Natural killer cell (primary cell): ENCODE measurements around the gene ZNF593OS. TPM values are rescaled to one million over a fixed set of nuclear protein-coding genes. Genes with fewer than 3 reads are reported as not detected.

ENCODE experiments used
- ATAC-seq, 3 donors: fragments of 150-1000 bp in 2 of 3; fragments of 200-7000 bp in 1 of 3; cut with Tn5 transposase; 1 replicate in 1 of 3; 2 replicates in 2 of 3; pipeline ENCODE4 v1.10.0; 2021; ENCODE audit warnings: mild to moderate bottlenecking in 2 of 3, moderate library complexity in 2 of 3
- DNase-seq, 2 donors: peaks; one replicate each; pipeline versions ENCODE4 v3.0.0 to v3.0.0-alpha.2; 2013 to 2021; ENCODE audit warnings: mixed read lengths in 1 of 2
- H3K27ac ChIP-seq: one replicate; pipeline ENCODE4 v1.5.1; 2013; ENCODE audit warnings: mild to moderate bottlenecking, low read length
- H3K27me3 ChIP-seq: one replicate; pipeline ENCODE4 v1.6.1; 2013; ENCODE audit warnings: low read length; ENCODE audit not compliant: control insufficient read depth, insufficient read depth
- H3K36me3 ChIP-seq: one replicate; pipeline ENCODE4 v1.6.1; 2013; ENCODE audit warnings: low read length; ENCODE audit not compliant: control insufficient read depth, insufficient read depth
- H3K4me1 ChIP-seq: one replicate; pipeline ENCODE4 v1.6.1; 2013; ENCODE audit warnings: low read length; ENCODE audit not compliant: control insufficient read depth, insufficient read depth
- H3K4me3 ChIP-seq: one replicate; pipeline ENCODE4 v1.5.1; 2013; ENCODE audit warnings: low read length
- H3K9me3 ChIP-seq: one replicate; pipeline ENCODE4 v1.6.1; 2013; ENCODE audit warnings: low read length; ENCODE audit not compliant: control insufficient read depth, insufficient read depth
- H3K27ac Mint-ChIP-seq, 2 donors: one replicate each; pipeline ENCODE4 v1.8.0; 2022; ENCODE audit warnings: mild to moderate bottlenecking in 2 of 2, mixed read lengths in 2 of 2, moderate library complexity in 1 of 2
- H3K27me3 Mint-ChIP-seq, 2 donors: one replicate each; pipeline ENCODE4 v1.8.0; 2022; ENCODE audit warnings: low read depth in 2 of 2, mixed read lengths in 2 of 2
- H3K36me3 Mint-ChIP-seq: one replicate; pipeline ENCODE4 v1.8.0; 2022; ENCODE audit warnings: mixed read lengths
- H3K4me1 Mint-ChIP-seq, 2 donors: one replicate each; pipeline ENCODE4 v1.8.0; 2022; ENCODE audit warnings: mixed read lengths in 2 of 2
- H3K4me3 Mint-ChIP-seq: one replicate; pipeline ENCODE4 v1.8.0; 2022; ENCODE audit warnings: mild to moderate bottlenecking, moderate library complexity, mixed read lengths
- H3K9me3 Mint-ChIP-seq, 2 donors: one replicate each; pipeline ENCODE4 v1.8.0; 2022; ENCODE audit warnings: mixed read lengths in 2 of 2
- CTCF ChIP-seq: fragments of 200-600 bp; IDR thresholded peaks from one replicate; pipeline ENCODE4 v1.8.0; 2022; ENCODE audit warnings: antibody characterized with exemption
- WGBS: methylation state at CpG from one replicate; pipeline ENCODE4 v1.1.7; 2013; ENCODE audit warnings: missing lambda C conversion rate; ENCODE audit not compliant: insufficient coverage; 5-methylcytosine and 5-hydroxymethylcytosine counted together
- intact Hi-C: fragments of 100-400 bp; cut with micrococcal nuclease; formaldehyde crosslinking; loops from one replicate; pipeline ENCODE4 v1.14.2; 2022
- total RNA-seq, 4 donors: library from RNA; stranded (reverse); fragments of 120-200 nt in 1 of 4; gene quantifications; one replicate each; pipeline versions ENCODE4 v1.2.3 to v1.2.4, GENCODE V29; 2013 to 2022

ZNF593OS gene
- total RNA-seq, 3 donors from 2014 or later (not counting 1 experiment from before 2014, with no cell fraction given) = not detected

GRCh38 chr1:26122988-26123973, 48.4 kb downstream of the ZNF593OS start:
- Mint-ChIP-seq H3K27me3 (peaks cover 13 to 18% of the 10 kb centered on the region in 2 donors), H3K9me3 (no peaks in the 10 kb centered on the region), H3K36me3 (no peaks in the 10 kb centered on the region), H3K4me1 (peaks cover 27 to 32% of the 10 kb centered on the region in 2 donors), H3K4me3 (no peak overlapping the region), H3K27ac (no peak overlapping the region)
- ATAC-seq = no peak
- peaks cover 15% of the 10 kb centered on the region for H3K4me1 ChIP-seq
- peaks cover 8% of the 10 kb centered on the region for H3K27me3 ChIP-seq
- TF ChIP-seq CTCF = no peak
- H3K27ac ChIP-seq = no peak overlapping the region
- H3K36me3 ChIP-seq = peaks cover 14% of the 10 kb centered on the region
- 82% methylated on average over 3 of the region's 7 CpGs for WGBS
- peak in 1 of 2 donors; percentile 28 for DNase-seq
- H3K9me3 ChIP-seq = no peaks in the 10 kb centered on the region
- no peak overlapping the region for H3K4me3 ChIP-seq
- intact Hi-C loops = no loop called here

GRCh38 chr1:26121854-26122773, 49.5 kb downstream of the ZNF593OS start:
- no peak overlapping the region for H3K27ac ChIP-seq
- H3K4me3 Mint-ChIP-seq = no peak overlapping the region
- intact Hi-C loops = no loop called here

GRCh38 chr1:26119892-26120608, 51.6 kb downstream of the ZNF593OS start:
- intact Hi-C loops = loop anchor here (10.0 kb wide), 1 partner anchor 425 kb away; no protein-coding TSS in a partner anchor
- WGBS = 74% methylated on average over 7 of the region's 9 CpGs
- no peak overlapping the region for H3K27ac ChIP-seq

More at GRCh38 chr1:26121854-26122773, 49.5 kb downstream of the ZNF593OS start:
- peaks cover 16 to 22% of the 10 kb centered on the region in 2 donors for H3K4me1 Mint-ChIP-seq
- no peak for DNase-seq
- no peak overlapping the region for H3K4me3 ChIP-seq
- 88% methylated on average over 7 of the region's 8 CpGs for WGBS
- no peak overlapping the region for H3K27ac Mint-ChIP-seq
- H3K27me3 ChIP-seq = no peaks in the 10 kb centered on the region
- no peak for TF ChIP-seq CTCF
- H3K4me1 ChIP-seq = peaks cover 7% of the 10 kb centered on the region
- peaks cover 3 to 7% of the 10 kb centered on the region in 2 donors for H3K27me3 Mint-ChIP-seq
- no peak for ATAC-seq
- H3K9me3 Mint-ChIP-seq = no peaks in the 10 kb centered on the region
- no peaks in the 10 kb centered on the region for H3K36me3 Mint-ChIP-seq
- H3K9me3 ChIP-seq = no peaks in the 10 kb centered on the region
- H3K36me3 ChIP-seq = peaks cover 21% of the 10 kb centered on the region

More at GRCh38 chr1:26119892-26120608, 51.6 kb downstream of the ZNF593OS start:
- ATAC-seq = no peak
- no peaks in the 10 kb centered on the region for H3K27me3 ChIP-seq
- H3K4me1 Mint-ChIP-seq = peaks cover 5 to 9% of the 10 kb centered on the region in 2 donors
- no peak overlapping the region for H3K27ac Mint-ChIP-seq
- H3K36me3 ChIP-seq = peaks cover 23% of the 10 kb centered on the region
- no peaks in the 10 kb centered on the region for H3K9me3 Mint-ChIP-seq
- H3K4me1 ChIP-seq = no peaks in the 10 kb centered on the region
- no peaks in the 10 kb centered on the region for H3K9me3 ChIP-seq
- no peak for DNase-seq
- no peaks in the 10 kb centered on the region for H3K36me3 Mint-ChIP-seq
- H3K4me3 Mint-ChIP-seq = no peak overlapping the region
- H3K4me3 ChIP-seq = no peak overlapping the region
- TF ChIP-seq CTCF = no peak
- no peaks in the 10 kb centered on the region for H3K27me3 Mint-ChIP-seq

Other genes starting within 250 kb of the ZNF593OS start
- gene PAFAH2, start 173.8 kb downstream of the ZNF593OS start, total RNA-seq = 10 to 100 TPM; 39.0 to 95.1 (median 68.6) TPM
- not detected for gene EXTL1, start 150.1 kb downstream of the ZNF593OS start, total RNA-seq
- gene SLC30A2, start 125.7 kb downstream of the ZNF593OS start, total RNA-seq = not detected
- gene TRIM63, start 104.2 kb downstream of the ZNF593OS start, total RNA-seq = not detected
- 1 to 10 TPM; 3.1 to 8.2 (median 8.1) TPM for gene PDIK1L, start 60.0 kb downstream of the ZNF593OS start, total RNA-seq
- not detected for gene FAM110D, start 12.8 kb downstream of the ZNF593OS start, total RNA-seq
- not detected for gene C1orf232, start 2.9 kb downstream of the ZNF593OS start, total RNA-seq
- 10 to 100 TPM in 2 of 3 donors, 1 to 10 TPM in 1; 8.6 to 17.8 (median 15.6) TPM for gene ZNF593, start 1.9 kb downstream of the ZNF593OS start, total RNA-seq
- gene CNKSR1, start 5.7 kb upstream of the ZNF593OS start, total RNA-seq = 1 to 10 TPM in 2 of 3 donors, under 1 TPM in 1; 0.89 to 1.9 (median 1.0) TPM
- not detected for gene CATSPER4, start 18.8 kb upstream of the ZNF593OS start, total RNA-seq
- 10 to 100 TPM; 13.0 to 20.4 (median 18.0) TPM for gene CEP85, start 62.4 kb upstream of the ZNF593OS start, total RNA-seq
- gene SH3BGRL3, start 108.3 kb upstream of the ZNF593OS start, total RNA-seq = 100 to 1,000 TPM; 396 to 488 (median 437) TPM
- 10 to 100 TPM; 22.7 to 32.0 (median 31.7) TPM for gene UBXN11, start 134.8 kb upstream of the ZNF593OS start, total RNA-seq
- gene CD52, start 146.1 kb upstream of the ZNF593OS start, total RNA-seq = 100 to 1,000 TPM; 454 to 485 (median 482) TPM
- gene CRYBG2, start 182.3 kb upstream of the ZNF593OS start, total RNA-seq = 1 to 10 TPM; 2.5 to 5.8 (median 3.2) TPM
- 10 to 100 TPM in 2 of 3 donors, 1 to 10 TPM in 1; 9.6 to 38.2 (median 19.7) TPM for gene ZNF683, start 200.9 kb upstream of the ZNF593OS start, total RNA-seq
- gene LIN28A, start 239.0 kb upstream of the ZNF593OS start, total RNA-seq = not detected